OCI-LY7 (cell line): ENCODE data around the gene MYBPC2. TPM values are rescaled to one million over a fixed set of nuclear protein-coding genes. Genes with fewer than 3 reads are reported as not detected.

Source experiments
- BruUV-seq: library from RNA; stranded (reverse); fragments of 400-500 nt; replicated peaks from 2 replicates; lab custom pipeline; 2021; lab: Mats Ljungman, UMichigan
- CTCF ChIA-PET: fragments of 300-600 bp; sonication (Branson Sonifier 250); formaldehyde crosslinking; loops from one replicate; lab custom pipeline; 2022; ENCODE audit warnings: antibody characterized with exemption; ENCODE audit not compliant: unreplicated experiment; lab: Charles Lee
- POLR2A ChIA-PET: fragments of 300-600 bp; sonication (Branson Sonifier 250); formaldehyde crosslinking; loops from one replicate; lab custom pipeline; 2022; ENCODE audit warnings: antibody characterized with exemption; lab: Charles Lee
- DNase-seq: peaks from one replicate; pipeline ENCODE4 v3.0.0-alpha.2; 2015; ENCODE audit warnings: low spot score
- H2AFZ ChIP-seq: fragments of 200-600 bp; sonication (generic), shearing (Covaris generic); 2 replicates; pipeline ENCODE4 v1.6.1; 2014; ENCODE audit warnings: mild to moderate bottlenecking, antibody characterized with exemption, low read length, moderate library complexity
- H3K27ac ChIP-seq: fragments of 200-600 bp; sonication (generic); 2 replicates; pipeline ENCODE4 v1.5.1; 2014; ENCODE audit warnings: mixed run types, low read depth, mild to moderate bottlenecking, moderate library complexity, low read length, inconsistent platforms; ENCODE audit not compliant: poor library complexity, severe bottlenecking
- H3K36me3 ChIP-seq: fragments of 200-600 bp; sonication (generic); 2 replicates; pipeline ENCODE4 v1.6.1; 2014; ENCODE audit warnings: mild to moderate bottlenecking, antibody characterized with exemption, low read length, moderate library complexity, mixed read lengths; ENCODE audit not compliant: insufficient read depth
- H3K4me1 ChIP-seq: fragments of 200-600 bp; sonication (generic); 2 replicates; pipeline ENCODE4 v1.5.1; 2014; ENCODE audit warnings: mild to moderate bottlenecking, low read length; ENCODE audit not compliant: insufficient read depth, poor library complexity, severe bottlenecking
- H3K4me2 ChIP-seq: fragments of 200-600 bp; sonication (generic); 2 replicates; pipeline ENCODE4 v1.6.1; 2014; ENCODE audit warnings: mild to moderate bottlenecking, low read length
- H3K4me3 ChIP-seq: fragments of 200-600 bp; sonication (generic); 2 replicates; pipeline ENCODE4 v1.5.1; 2014; ENCODE audit warnings: mild to moderate bottlenecking, low read depth, low read length; ENCODE audit not compliant: poor library complexity, severe bottlenecking
- H3K79me2 ChIP-seq: fragments of 200-600 bp; sonication (generic); 2 replicates; pipeline ENCODE4 v1.6.1; 2016; ENCODE audit warnings: low read depth, mild to moderate bottlenecking, low read length, moderate library complexity, mixed read lengths; ENCODE audit not compliant: insufficient read depth
- H3K9me2 ChIP-seq: fragments of 200-600 bp; sonication (generic); 2 replicates; pipeline ENCODE4 v1.6.1; 2016; ENCODE audit warnings: mild to moderate bottlenecking, low read length, mixed read lengths; ENCODE audit not compliant: insufficient read depth
- H3K9me3 ChIP-seq: fragments of 200-600 bp; sonication (generic); 2 replicates; pipeline ENCODE4 v1.6.1; 2014; ENCODE audit warnings: mild to moderate bottlenecking, mixed run types, low read length, mixed read lengths
- H4K20me1 ChIP-seq: fragments of 200-600 bp; sonication (generic); 2 replicates; pipeline ENCODE4 v1.6.1; 2014; ENCODE audit warnings: mild to moderate bottlenecking, antibody characterized with exemption, low read length, moderate library complexity, mixed read lengths; ENCODE audit not compliant: insufficient read depth
- EZH2phosphoT487 ChIP-seq: fragments of 200-600 bp; sonication (generic); IDR thresholded peaks from 2 replicates; pipeline ENCODE4 v1.6.1; 2018; ENCODE audit warnings: low read depth, borderline replicate concordance, mild to moderate bottlenecking, mixed run types, antibody characterized with exemption, low read length, moderate library complexity, mixed read lengths
- intact Hi-C: fragments of 100-400 bp; cut with micrococcal nuclease; formaldehyde crosslinking; loops from one replicate; pipeline ENCODE4 v1.10.0; 2022; ENCODE audit not compliant: unreplicated experiment
- total RNA-seq, 2 experiments: library from RNA; depleted of rRNA in 1 of 2; stranded (reverse); fragments of >200 nt in 1 of 2; shearing (Covaris generic) in 1 of 2; gene quantifications; 2 replicates each; pipeline ENCODE4 v1.2.3, GENCODE V29; 2014 to 2022
- TF ChIP-seq, protein P1 (sequence below): fragments of 200-600 bp; sonication (generic); conservative IDR thresholded peaks from 2 replicates; pipeline ENCODE4 v1.5.1; 2014; ENCODE audit warnings: mild to moderate bottlenecking, antibody characterized with exemption, low read length, moderate library complexity, mixed read lengths

The MYBPC2 gene
- total RNA-seq, 2 experiments from 2014 or later = 15.4 to 28.2 TPM

GRCh38 chr19:50427318-50427925 lies 5.3 kb upstream of the MYBPC2 start:
- Histone ChIP-seq H3K79me2 (no peaks in the 10 kb centered on the region), H3K27ac (peak overlapping the region; percentile 87), H3K9me3 (no peaks in the 10 kb centered on the region), H4K20me1 (no peaks in the 10 kb centered on the region), H3K9me2 (no peaks in the 10 kb centered on the region), H3K4me1 (peaks cover 50% of the 10 kb centered on the region), H2AFZ (no peak overlapping the region), H3K4me2 (peak overlapping the region; percentile 23), H3K36me3 (peaks cover 64% of the 10 kb centered on the region), H3K4me3 (no peak overlapping the region)
- BruUV-seq = no TSS peak
- intact Hi-C loops = no loop called here
- no peak for DNase-seq
- ChIA-PET CTCF (no interaction called here), POLR2A (no interaction called here)
- TF ChIP-seq, protein P1, sequence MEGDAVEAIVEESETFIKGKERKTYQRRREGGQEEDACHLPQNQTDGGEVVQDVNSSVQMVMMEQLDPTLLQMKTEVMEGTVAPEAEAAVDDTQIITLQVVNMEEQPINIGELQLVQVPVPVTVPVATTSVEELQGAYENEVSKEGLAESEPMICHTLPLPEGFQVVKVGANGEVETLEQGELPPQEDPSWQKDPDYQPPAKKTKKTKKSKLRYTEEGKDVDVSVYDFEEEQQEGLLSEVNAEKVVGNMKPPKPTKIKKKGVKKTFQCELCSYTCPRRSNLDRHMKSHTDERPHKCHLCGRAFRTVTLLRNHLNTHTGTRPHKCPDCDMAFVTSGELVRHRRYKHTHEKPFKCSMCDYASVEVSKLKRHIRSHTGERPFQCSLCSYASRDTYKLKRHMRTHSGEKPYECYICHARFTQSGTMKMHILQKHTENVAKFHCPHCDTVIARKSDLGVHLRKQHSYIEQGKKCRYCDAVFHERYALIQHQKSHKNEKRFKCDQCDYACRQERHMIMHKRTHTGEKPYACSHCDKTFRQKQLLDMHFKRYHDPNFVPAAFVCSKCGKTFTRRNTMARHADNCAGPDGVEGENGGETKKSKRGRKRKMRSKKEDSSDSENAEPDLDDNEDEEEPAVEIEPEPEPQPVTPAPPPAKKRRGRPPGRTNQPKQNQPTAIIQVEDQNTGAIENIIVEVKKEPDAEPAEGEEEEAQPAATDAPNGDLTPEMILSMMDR = no peak
- TF ChIP-seq EZH2phosphoT487 = no peak

- Histone ChIP-seq H3K79me2 (no peaks in the 10 kb centered on the region), H3K9me3 (no peaks in the 10 kb centered on the region), H2AFZ (no peak overlapping the region), H3K4me1 (peaks cover 51% of the 10 kb centered on the region), H3K4me2 (peak overlapping the region; percentile 23), H3K4me3 (no peak overlapping the region), H3K27ac (peak overlapping the region; percentile 87), H3K36me3 (peaks cover 58% of the 10 kb centered on the region), H3K9me2 (no peaks in the 10 kb centered on the region), H4K20me1 (no peaks in the 10 kb centered on the region)
- intact Hi-C loops = no loop called here
- no TSS peak for BruUV-seq
- DNase-seq = peak; percentile 39
- POLR2A ChIA-PET = no interaction called here
- CTCF ChIA-PET = no interaction called here
- TF ChIP-seq EZH2phosphoT487 = no peak
- TF ChIP-seq, protein P1 = no peak
Measured at GRCh38 chr19:50427997-50428425, 4.7 kb upstream of the MYBPC2 start.

- no peak overlapping the region for H3K4me3 ChIP-seq
- H3K79me2 ChIP-seq = no peaks in the 10 kb centered on the region
- H2AFZ ChIP-seq = no peak overlapping the region
- CTCF ChIA-PET = no interaction called here
- H3K4me1 ChIP-seq = peaks cover 60% of the 10 kb centered on the region
- H3K27ac ChIP-seq = peak overlapping the region; percentile 87
- H4K20me1 ChIP-seq = no peaks in the 10 kb centered on the region
- DNase-seq = no peak
- no peak overlapping the region for H3K4me2 ChIP-seq
- no peaks in the 10 kb centered on the region for H3K9me2 ChIP-seq
- POLR2A ChIA-PET = interaction anchor here (0.6 kb wide), 1 partner anchor 32 kb away, joined by 3 read pairs; no protein-coding TSS in a partner anchor
- no TSS peak for BruUV-seq
- H3K36me3 ChIP-seq = peaks cover 49% of the 10 kb centered on the region
- no peaks in the 10 kb centered on the region for H3K9me3 ChIP-seq
- intact Hi-C loops = no loop called here
- TF ChIP-seq, protein P1 = no peak
- TF ChIP-seq EZH2phosphoT487 = no peak
Measured at GRCh38 chr19:50428772-50429463, 3.8 kb upstream of the MYBPC2 start.
